Pancreas (tissue), 10 donors: Measurements from ENCODE around the gene SAMD5. TPM values are rescaled to one million over a fixed set of nuclear protein-coding genes. Genes with fewer than 3 reads are reported as not detected.

ENCODE experiments used
- ATAC-seq, 4 donors: fragments of 200-7000 bp; cut with Tn5 transposase; one replicate each; pipeline versions ENCODE4 v1.8.0 to v1.9.1; 2020; ENCODE audit warnings: mild to moderate bottlenecking in 4 of 4, moderate library complexity in 4 of 4
- DNase-seq, 6 donors: peaks; one replicate each; pipeline ENCODE4 v3.0.0-alpha.2; 2020
- FAIRE-seq: peaks from 2 replicates; lab custom pipeline; 2012; peaks lifted over from hg19 to GRCh38; lab: Jason Lieb, UNC
- H3K27ac ChIP-seq, 4 donors: fragments of 200-600 bp; sonication (generic); 1 replicate in 3 of 4; 2 replicates in 1 of 4; pipeline versions ENCODE4 v1.5.0 to v1.8.0; 2020
- H3K27me3 ChIP-seq, 4 donors: fragments of 200-600 bp; one replicate each; pipeline ENCODE4 v1.8.0; 2021
- H3K36me3 ChIP-seq, 3 donors: fragments of 200-600 bp; sonication (generic) in 1 of 3; one replicate each; pipeline versions ENCODE4 v1.5.0 to v1.8.0; 2020 to 2021
- H3K4me1 ChIP-seq, 3 donors: fragments of 200-600 bp; one replicate each; pipeline ENCODE4 v1.8.0; 2021
- H3K4me3 ChIP-seq, 4 donors: fragments of 200-600 bp; sonication (generic) in 2 of 4; one replicate each; pipeline versions ENCODE4 v1.5.0 to v1.8.0; 2020 to 2021
- H3K9me3 ChIP-seq, 4 donors: fragments of 200-600 bp; one replicate each; pipeline ENCODE4 v1.8.0; 2021
- WGBS, 2 donors: extraction: QIAGEN DNeasy Blood & Tissue Kit; methylation state at CpG; one replicate each; pipeline ENCODE4 v1.1.7; 2013; 5-methylcytosine and 5-hydroxymethylcytosine counted together
- intact Hi-C, 3 donors: fragments of 100-400 bp; cut with DNase I; formaldehyde crosslinking; loops; one replicate each; pipeline versions ENCODE4 v1.11.1 to v1.14.2; 2022
- polyA plus RNA-seq, 2 donors: library from polyadenylated mRNA; stranded (reverse); fragments of 200-250 nt; gene quantifications; one replicate each; pipeline ENCODE4 v1.2.3, GENCODE V29; 2013
- total RNA-seq, 6 donors: library from RNA; stranded (reverse); fragmentation: NEBNext Ultra II Directional in 4 of 6; extraction: Animal tissue kit (Norgen Biotek cat#: 25700) in 4 of 6; gene quantifications; one replicate each; pipeline versions ENCODE4 v1.2.1 to v1.2.4, GENCODE V29; 2021 to 2023
- TF ChIP-seq, protein P1 (sequence below), 4 donors: fragments of 200-600 bp; sonication (generic) in 3 of 4; IDR thresholded peaks; one replicate each; pipeline versions ENCODE4 v1.5.0 to v1.8.0; 2021; ENCODE audit warnings: antibody characterized with exemption in 4 of 4
- donor health status: healthy with polysubstance abuse.
- donor health status: DM: no; HTN: no; CAD: no; lungs with moderate emphysema.
- donor health status: DM: no; HTN: no; CAD: no.
- donor health status: control.
- donor health status: control.
- donor health status: Bipolar disorder and iron deficiency.
- donor health status: DM: yes; HTN: yes; CAD: no.
- donor health status: DM: no; HTN: no; CAD: no.
- donor health status: DM: no; HTN: no; CAD: no.
- donor health status: DM: yes; HTN: yes; CAD: no.

The SAMD5 gene
- total and polyA plus RNA-seq, 8 donors: 0.54 to 3.8 (median 0.97) TPM

DNA sequence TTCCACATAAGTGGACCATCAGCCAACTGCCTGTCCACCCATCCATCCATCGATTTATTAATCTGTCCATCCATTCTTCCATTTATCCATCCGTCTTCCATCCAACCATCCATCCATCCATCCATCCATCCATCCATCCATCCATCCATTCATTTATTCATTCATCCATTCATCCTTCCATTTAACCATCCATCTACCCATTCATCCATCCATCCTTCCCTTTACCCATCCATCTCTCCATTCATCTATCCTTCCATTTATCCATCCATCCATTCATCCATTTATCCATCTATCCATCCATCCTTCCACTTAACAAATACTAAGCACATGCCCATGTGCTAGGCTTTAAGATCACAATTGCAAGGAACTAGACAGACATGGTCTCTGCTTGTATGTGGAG is 6.8 kb downstream of the SAMD5 start:
- WGBS, 2 donors: 52 to 94% methylated on average over 2 of the region's 2 CpGs
- no peak for FAIRE-seq

DNA sequence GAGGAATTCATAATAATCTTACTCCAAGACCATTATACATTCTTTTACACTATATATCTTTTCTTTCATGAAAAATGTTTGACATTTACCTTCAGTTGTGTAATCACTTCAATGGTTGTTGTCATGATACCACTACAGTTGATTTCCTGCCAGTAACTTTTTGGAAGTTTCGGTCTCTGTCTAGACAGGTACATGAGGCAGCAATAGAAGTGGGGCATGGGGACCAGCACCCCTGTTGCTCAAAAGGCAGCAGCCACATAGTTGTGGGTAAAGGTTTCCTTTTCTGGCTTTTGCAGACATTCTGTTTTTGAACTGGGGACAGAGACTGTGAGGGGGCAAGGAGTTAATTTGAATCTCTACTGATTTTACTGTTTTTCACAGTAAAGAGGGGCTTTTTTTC is 14.1 kb downstream of the SAMD5 start:
- DNase-seq: no peak
- H3K27me3 ChIP-seq: no peaks in the 10 kb centered on the region
- H3K4me1 ChIP-seq: no peaks in the 10 kb centered on the region
- TF ChIP-seq, protein P1, sequence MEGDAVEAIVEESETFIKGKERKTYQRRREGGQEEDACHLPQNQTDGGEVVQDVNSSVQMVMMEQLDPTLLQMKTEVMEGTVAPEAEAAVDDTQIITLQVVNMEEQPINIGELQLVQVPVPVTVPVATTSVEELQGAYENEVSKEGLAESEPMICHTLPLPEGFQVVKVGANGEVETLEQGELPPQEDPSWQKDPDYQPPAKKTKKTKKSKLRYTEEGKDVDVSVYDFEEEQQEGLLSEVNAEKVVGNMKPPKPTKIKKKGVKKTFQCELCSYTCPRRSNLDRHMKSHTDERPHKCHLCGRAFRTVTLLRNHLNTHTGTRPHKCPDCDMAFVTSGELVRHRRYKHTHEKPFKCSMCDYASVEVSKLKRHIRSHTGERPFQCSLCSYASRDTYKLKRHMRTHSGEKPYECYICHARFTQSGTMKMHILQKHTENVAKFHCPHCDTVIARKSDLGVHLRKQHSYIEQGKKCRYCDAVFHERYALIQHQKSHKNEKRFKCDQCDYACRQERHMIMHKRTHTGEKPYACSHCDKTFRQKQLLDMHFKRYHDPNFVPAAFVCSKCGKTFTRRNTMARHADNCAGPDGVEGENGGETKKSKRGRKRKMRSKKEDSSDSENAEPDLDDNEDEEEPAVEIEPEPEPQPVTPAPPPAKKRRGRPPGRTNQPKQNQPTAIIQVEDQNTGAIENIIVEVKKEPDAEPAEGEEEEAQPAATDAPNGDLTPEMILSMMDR (IDR thresholded peaks at IDR 0.05): no peak
- no peak overlapping the region for H3K27ac ChIP-seq
- H3K36me3 ChIP-seq: no peaks in the 10 kb centered on the region
- no peak for FAIRE-seq
- WGBS, 2 donors: 88 to 100% methylated on average over 1 of the region's 1 CpG
- intact Hi-C loops: no loop called here
- no peaks in the 10 kb centered on the region for H3K9me3 ChIP-seq
- ATAC-seq: no peak
- no peak overlapping the region for H3K4me3 ChIP-seq

More for the DNA sequence above, 6.8 kb downstream of the SAMD5 start:
- H3K4me3 ChIP-seq: no peak overlapping the region
- ATAC-seq (no peak), DNase-seq (no peak)
- H3K27ac ChIP-seq: no peak overlapping the region
- no peaks in the 10 kb centered on the region for H3K36me3 ChIP-seq
- H3K4me1 ChIP-seq: no peaks in the 10 kb centered on the region
- H3K9me3 ChIP-seq: no peaks in the 10 kb centered on the region
- intact Hi-C loops: no loop called here
- TF ChIP-seq, protein P1 (IDR thresholded peaks at IDR 0.05): no peak
- H3K27me3 ChIP-seq: no peaks in the 10 kb centered on the region

DNA sequence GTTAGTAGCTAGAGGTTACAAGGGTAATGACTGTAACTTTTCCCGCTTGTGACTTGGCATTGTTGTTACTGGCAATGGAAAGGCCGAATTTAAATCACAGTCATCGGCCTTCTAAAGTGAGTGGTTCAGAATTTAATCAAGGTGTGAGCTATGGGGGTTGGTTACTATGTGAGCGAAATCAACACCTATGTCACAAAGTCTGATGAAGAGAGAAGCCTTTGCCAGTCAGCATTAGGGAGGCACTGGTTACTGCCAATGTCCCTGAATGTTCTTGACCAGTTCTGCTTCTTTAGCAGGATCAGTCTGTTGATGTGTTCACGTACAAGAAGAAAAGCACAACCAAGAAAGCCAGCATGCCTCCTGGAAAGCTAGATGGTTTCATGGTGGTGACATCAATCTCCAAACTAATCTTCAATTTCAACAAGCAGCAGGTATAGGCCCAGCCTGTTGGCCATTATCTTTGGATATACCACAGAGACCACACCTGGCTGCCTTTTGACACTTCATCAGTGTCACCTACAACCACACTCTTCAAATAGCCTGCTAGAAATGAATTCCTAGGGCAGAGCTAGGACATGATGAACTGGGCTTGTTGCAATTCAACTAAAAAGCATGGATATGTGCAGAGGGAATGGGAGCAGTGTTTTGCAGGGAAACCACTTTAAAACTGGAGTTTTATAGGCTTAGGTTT is 17.2 kb downstream of the SAMD5 start:
- H3K36me3 ChIP-seq: no peaks in the 10 kb centered on the region
- intact Hi-C loops: no loop called here
- no peak overlapping the region for H3K4me3 ChIP-seq
- TF ChIP-seq, protein P1 (IDR thresholded peaks at IDR 0.05): no peak
- FAIRE-seq: no peak
- H3K9me3 ChIP-seq: no peaks in the 10 kb centered on the region
- H3K4me1 ChIP-seq: no peaks in the 10 kb centered on the region
- H3K27me3 ChIP-seq: no peaks in the 10 kb centered on the region
- 80 to 91% methylated on average over 5 of the region's 5 CpGs for WGBS, 2 donors
- no peak for DNase-seq
- no peak overlapping the region for H3K27ac ChIP-seq
- no peak for ATAC-seq

DNA sequence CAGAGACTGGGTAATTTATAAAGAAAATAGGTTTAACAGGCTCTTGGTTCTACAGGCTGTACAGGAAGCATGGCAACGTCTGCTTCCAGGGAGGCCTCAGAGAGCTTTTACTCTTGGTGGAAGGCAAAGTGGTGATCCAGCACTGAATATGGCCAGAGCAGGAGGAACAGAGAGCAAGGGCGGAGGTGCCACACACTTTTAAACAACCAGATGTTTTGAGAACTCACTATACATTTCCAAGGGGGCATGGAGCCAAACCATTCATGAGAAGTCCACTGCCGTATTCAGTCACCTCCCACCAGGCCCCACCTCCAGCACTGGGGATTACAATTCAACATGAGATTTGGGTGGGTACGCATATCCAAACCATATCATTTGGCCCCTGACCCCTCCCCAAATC is 18.7 kb downstream of the SAMD5 start:
- ATAC-seq: no peak
- Histone ChIP-seq H3K27me3 (no peaks in the 10 kb centered on the region), H3K27ac (no peak overlapping the region), H3K9me3 (no peaks in the 10 kb centered on the region), H3K4me1 (no peaks in the 10 kb centered on the region), H3K36me3 (no peaks in the 10 kb centered on the region), H3K4me3 (no peak overlapping the region)
- no peak for DNase-seq
- no peak for FAIRE-seq
- intact Hi-C loops: no loop called here
- TF ChIP-seq, protein P1 (IDR thresholded peaks at IDR 0.05): no peak
- 84 to 94% methylated on average over 4 of the region's 4 CpGs for WGBS, 2 donors

DNA sequence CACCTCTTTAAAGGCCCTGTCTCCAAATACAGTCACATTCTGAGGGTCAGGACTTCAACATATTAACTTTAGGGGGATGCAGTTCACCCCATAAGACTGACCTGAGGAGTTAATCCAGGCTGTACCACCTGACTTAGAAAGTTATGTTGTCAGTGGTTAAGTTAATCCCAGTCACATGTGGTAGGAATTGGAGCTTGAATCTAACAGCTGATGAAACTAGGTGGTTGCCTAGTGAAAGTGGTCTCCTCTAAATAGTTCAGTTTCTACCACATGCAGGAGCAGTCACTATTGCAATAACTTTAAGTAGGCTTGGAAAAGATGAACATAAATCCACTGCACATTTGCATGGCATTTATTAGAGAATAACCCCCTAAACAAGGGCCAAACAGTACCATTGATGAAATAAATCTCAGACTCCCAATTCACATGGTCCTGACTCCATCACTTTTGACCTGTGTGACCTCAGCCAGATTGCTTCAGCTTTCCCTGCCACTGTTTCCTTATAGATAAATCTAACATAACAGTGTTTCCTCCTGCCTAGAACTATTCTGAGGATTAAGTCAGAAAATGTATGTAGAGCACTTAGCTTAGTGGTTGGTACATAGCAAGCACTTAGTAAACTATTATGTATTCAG is 20.1 kb downstream of the SAMD5 start:
- Histone ChIP-seq H3K27me3 (no peaks in the 10 kb centered on the region), H3K9me3 (no peaks in the 10 kb centered on the region), H3K4me1 (no peaks in the 10 kb centered on the region), H3K27ac (no peak overlapping the region), H3K4me3 (no peak overlapping the region), H3K36me3 (no peaks in the 10 kb centered on the region)
- intact Hi-C loops: no loop called here
- TF ChIP-seq, protein P1 (IDR thresholded peaks at IDR 0.05): no peak
- ATAC-seq (no peak), DNase-seq (no peak), FAIRE-seq (no peak)
